ENCODE data around the gene CSMD2.

The CSMD2 gene

GRCh38 chr1:33507661-33508060 lies 657.4 kb downstream of the CSMD2 start:
- WGBS = 96% methylated on average over 3 of the region's 3 CpGs
- Histone ChIP-seq H3K27ac (ENCODE audit: low read depth, low read length) (no peak overlapping the region), H3K9me3 (ENCODE audit: insufficient read depth, low read depth, low read length) (no peaks in the 10 kb centered on the region), H3K9ac (ENCODE audit: low read depth, low read length) (no peak overlapping the region), H3K36me3 (ENCODE audit: insufficient read depth, low read length) (no peaks in the 10 kb centered on the region), H3K27me3 (ENCODE audit: insufficient read depth, low read length) (no peaks in the 10 kb centered on the region), H3K4me1 (ENCODE audit: insufficient read depth, low read length) (no peaks in the 10 kb centered on the region), H3K4me3 (ENCODE audit: low read length) (no peak overlapping the region)

GRCh38 chr1:33503506-33503905 lies 661.5 kb downstream of the CSMD2 start:
- Histone ChIP-seq H3K27ac (ENCODE audit: low read depth, low read length) (no peak overlapping the region), H3K4me1 (ENCODE audit: insufficient read depth, low read length) (no peaks in the 10 kb centered on the region), H3K9me3 (ENCODE audit: insufficient read depth, low read depth, low read length) (no peaks in the 10 kb centered on the region), H3K27me3 (ENCODE audit: insufficient read depth, low read length) (no peaks in the 10 kb centered on the region), H3K9ac (ENCODE audit: low read depth, low read length) (no peak overlapping the region), H3K4me3 (ENCODE audit: low read length) (no peak overlapping the region), H3K36me3 (ENCODE audit: insufficient read depth, low read length) (no peaks in the 10 kb centered on the region)
- WGBS = 81% methylated on average over 1 of the region's 1 CpG

- H3K9me3 ChIP-seq (ENCODE audit: insufficient read depth, low read depth, low read length) = no peaks in the 10 kb centered on the region
- no peak overlapping the region for H3K9ac ChIP-seq (ENCODE audit: low read depth, low read length)
- 91% methylated on average over 4 of the region's 5 CpGs for WGBS
- H3K27ac ChIP-seq (ENCODE audit: low read depth, low read length) = no peak overlapping the region
- H3K27me3 ChIP-seq (ENCODE audit: insufficient read depth, low read length) = no peaks in the 10 kb centered on the region
- no peaks in the 10 kb centered on the region for H3K4me1 ChIP-seq (ENCODE audit: insufficient read depth, low read length)
- no peak overlapping the region for H3K4me3 ChIP-seq (ENCODE audit: low read length)
- no peaks in the 10 kb centered on the region for H3K36me3 ChIP-seq (ENCODE audit: insufficient read depth, low read length)
Measured at GRCh38 chr1:33502726-33503125, 662.3 kb downstream of the CSMD2 start.

- Histone ChIP-seq H3K27me3 (ENCODE audit: insufficient read depth, low read length) (no peaks in the 10 kb centered on the region), H3K4me3 (ENCODE audit: low read length) (no peak overlapping the region), H3K27ac (ENCODE audit: low read depth, low read length) (no peak overlapping the region), H3K9ac (ENCODE audit: low read depth, low read length) (no peak overlapping the region), H3K36me3 (ENCODE audit: insufficient read depth, low read length) (no peaks in the 10 kb centered on the region), H3K4me1 (ENCODE audit: insufficient read depth, low read length) (no peaks in the 10 kb centered on the region), H3K9me3 (ENCODE audit: insufficient read depth, low read depth, low read length) (peaks cover 2% of the 10 kb centered on the region; the same call in 1 of the 2 replicates)
- WGBS = 93% methylated on average over 8 of the region's 8 CpGs
Measured at GRCh38 chr1:33501774-33502173, 663.3 kb downstream of the CSMD2 start.

GRCh38 chr1:33501309-33501708 lies 663.7 kb downstream of the CSMD2 start:
- H3K4me3 ChIP-seq (ENCODE audit: low read length) = no peak overlapping the region
- 94% methylated on average over 2 of the region's 2 CpGs for WGBS
- no peaks in the 10 kb centered on the region for H3K36me3 ChIP-seq (ENCODE audit: insufficient read depth, low read length)
- H3K9me3 ChIP-seq (ENCODE audit: insufficient read depth, low read depth, low read length) = peaks cover 6% of the 10 kb centered on the region; the same call in 1 of the 2 replicates
- H3K27me3 ChIP-seq (ENCODE audit: insufficient read depth, low read length) = no peaks in the 10 kb centered on the region
- no peak overlapping the region for H3K27ac ChIP-seq (ENCODE audit: low read depth, low read length)
- H3K9ac ChIP-seq (ENCODE audit: low read depth, low read length) = no peak overlapping the region
- no peaks in the 10 kb centered on the region for H3K4me1 ChIP-seq (ENCODE audit: insufficient read depth, low read length)

- Histone ChIP-seq H3K36me3 (ENCODE audit: insufficient read depth, low read length) (peaks cover 5% of the 10 kb centered on the region), H3K27me3 (ENCODE audit: insufficient read depth, low read length) (no peaks in the 10 kb centered on the region), H3K4me1 (ENCODE audit: insufficient read depth, low read length) (no peaks in the 10 kb centered on the region), H3K4me3 (ENCODE audit: low read length) (no peak overlapping the region), H3K9ac (ENCODE audit: low read depth, low read length) (no peak overlapping the region), H3K27ac (ENCODE audit: low read depth, low read length) (no peak overlapping the region), H3K9me3 (ENCODE audit: insufficient read depth, low read depth, low read length) (peaks cover 13% of the 10 kb centered on the region)
- 56% methylated on average over 3 of the region's 4 CpGs for WGBS
Measured at GRCh38 chr1:33500547-33500946, 664.5 kb downstream of the CSMD2 start.

GRCh38 chr1:33497410-33497809 lies 667.6 kb downstream of the CSMD2 start:
- Histone ChIP-seq H3K36me3 (ENCODE audit: insufficient read depth, low read length) (peaks cover 34% of the 10 kb centered on the region), H3K9me3 (ENCODE audit: insufficient read depth, low read depth, low read length) (peaks cover 43% of the 10 kb centered on the region), H3K27me3 (ENCODE audit: insufficient read depth, low read length) (no peaks in the 10 kb centered on the region), H3K27ac (ENCODE audit: low read depth, low read length) (no peak overlapping the region), H3K9ac (ENCODE audit: low read depth, low read length) (no peak overlapping the region), H3K4me3 (ENCODE audit: low read length) (no peak overlapping the region), H3K4me1 (ENCODE audit: insufficient read depth, low read length) (no peaks in the 10 kb centered on the region)
- 87% methylated on average over 1 of the region's 1 CpG for WGBS

GRCh38 chr1:33494929-33495328 lies 670.1 kb downstream of the CSMD2 start:
- Histone ChIP-seq H3K36me3 (ENCODE audit: insufficient read depth, low read length) (peaks cover 57% of the 10 kb centered on the region), H3K27me3 (ENCODE audit: insufficient read depth, low read length) (no peaks in the 10 kb centered on the region), H3K27ac (ENCODE audit: low read depth, low read length) (no peak overlapping the region), H3K4me3 (ENCODE audit: low read length) (no peak overlapping the region), H3K4me1 (ENCODE audit: insufficient read depth, low read length) (no peaks in the 10 kb centered on the region), H3K9me3 (ENCODE audit: insufficient read depth, low read depth, low read length) (peaks cover 48% of the 10 kb centered on the region), H3K9ac (ENCODE audit: low read depth, low read length) (no peak overlapping the region)
- 97% methylated on average over 8 of the region's 9 CpGs for WGBS

GRCh38 chr1:33488624-33489023 lies 676.4 kb downstream of the CSMD2 start:
- Histone ChIP-seq H3K9me3 (ENCODE audit: insufficient read depth, low read depth, low read length) (peaks cover 16% of the 10 kb centered on the region), H3K9ac (ENCODE audit: low read depth, low read length) (no peak overlapping the region), H3K4me3 (ENCODE audit: low read length) (no peak overlapping the region), H3K27ac (ENCODE audit: low read depth, low read length) (no peak overlapping the region), H3K27me3 (ENCODE audit: insufficient read depth, low read length) (no peaks in the 10 kb centered on the region), H3K36me3 (ENCODE audit: insufficient read depth, low read length) (peaks cover 50% of the 10 kb centered on the region), H3K4me1 (ENCODE audit: insufficient read depth, low read length) (no peaks in the 10 kb centered on the region)
- WGBS = 95% methylated on average over 2 of the region's 2 CpGs

- 100% methylated on average over 1 of the region's 2 CpGs for WGBS
- Histone ChIP-seq H3K4me1 (ENCODE audit: insufficient read depth, low read length) (no peaks in the 10 kb centered on the region), H3K27ac (ENCODE audit: low read depth, low read length) (no peak overlapping the region), H3K27me3 (ENCODE audit: insufficient read depth, low read length) (no peaks in the 10 kb centered on the region), H3K36me3 (ENCODE audit: insufficient read depth, low read length) (peaks cover 15% of the 10 kb centered on the region), H3K9me3 (ENCODE audit: insufficient read depth, low read depth, low read length) (no peaks in the 10 kb centered on the region), H3K9ac (ENCODE audit: low read depth, low read length) (no peak overlapping the region), H3K4me3 (ENCODE audit: low read length) (no peak overlapping the region)
Measured at GRCh38 chr1:33482412-33482811, 682.6 kb downstream of the CSMD2 start.

- WGBS = 86% methylated on average over 2 of the region's 4 CpGs
- Histone ChIP-seq H3K9ac (ENCODE audit: low read depth, low read length) (no peak overlapping the region), H3K27me3 (ENCODE audit: insufficient read depth, low read length) (no peaks in the 10 kb centered on the region), H3K4me3 (ENCODE audit: low read length) (no peak overlapping the region), H3K36me3 (ENCODE audit: insufficient read depth, low read length) (peaks cover 15% of the 10 kb centered on the region), H3K4me1 (ENCODE audit: insufficient read depth, low read length) (0 out of 2 replicates have a peak, but pooled peaks cover 3% of the 10 kb centered on the region), H3K27ac (ENCODE audit: low read depth, low read length) (no peak overlapping the region), H3K9me3 (ENCODE audit: insufficient read depth, low read depth, low read length) (no peaks in the 10 kb centered on the region)
Measured at GRCh38 chr1:33477451-33477850, 687.6 kb downstream of the CSMD2 start.

GRCh38 chr1:33473900-33474299 lies 691.1 kb downstream of the CSMD2 start:
- Histone ChIP-seq H3K4me3 (ENCODE audit: low read length) (no peak overlapping the region), H3K27me3 (ENCODE audit: insufficient read depth, low read length) (no peaks in the 10 kb centered on the region), H3K4me1 (ENCODE audit: insufficient read depth, low read length) (peaks cover 9% of the 10 kb centered on the region), H3K27ac (ENCODE audit: low read depth, low read length) (no peak overlapping the region), H3K9ac (ENCODE audit: low read depth, low read length) (no peak overlapping the region), H3K9me3 (ENCODE audit: insufficient read depth, low read depth, low read length) (no peaks in the 10 kb centered on the region), H3K36me3 (ENCODE audit: insufficient read depth, low read length) (no peaks in the 10 kb centered on the region)

All from HUES64 (cell line).